Cardiac muscle cell (in vitro differentiated cells and primary cell): Measurements from ENCODE around the gene FSHR. TPM values are rescaled to one million over a fixed set of nuclear protein-coding genes. Genes with fewer than 3 reads are reported as not detected.

Experiments
- DNase-seq, 2 donors: peaks; one replicate each; pipeline versions ENCODE4 v3.0.0 to v3.0.0-alpha.2; 2010 to 2017; ENCODE audit warnings: low read depth in 1 of 2, low spot score in 1 of 2
- H3K27ac ChIP-seq: fragments of 200-600 bp; sonication (generic); 2 replicates; pipeline ENCODE4 v1.5.1; 2016
- H3K27me3 ChIP-seq: fragments of 200-600 bp; sonication (generic); 2 replicates; pipeline ENCODE4 v1.6.0; 2016; ENCODE audit warnings: control low read depth
- H3K36me3 ChIP-seq: fragments of 200-600 bp; sonication (generic); 2 replicates; pipeline ENCODE4 v1.5.1; 2016; ENCODE audit warnings: control low read depth
- H3K4me1 ChIP-seq: fragments of 200-600 bp; sonication (generic); 2 replicates; pipeline ENCODE4 v1.8.1; 2017; ENCODE audit warnings: low read depth, mild to moderate bottlenecking, mixed run types
- H3K4me3 ChIP-seq: fragments of 200-600 bp; sonication (generic); 2 replicates; pipeline ENCODE4 v1.5.1; 2016; ENCODE audit warnings: mild to moderate bottlenecking
- H3K9me3 ChIP-seq: fragments of 200-600 bp; sonication (generic); 2 replicates; pipeline ENCODE4 v1.5.1; 2017; ENCODE audit warnings: low read depth, mild to moderate bottlenecking, control low read depth
- CTCF ChIP-seq: IDR thresholded peaks from 2 replicates; pipeline ENCODE4 v1.5.1; 2012; ENCODE audit warnings: low read depth, mild to moderate bottlenecking, low read length
- polyA plus RNA-seq: library from polyadenylated mRNA; unstranded; fragments of >200 nt; fragmentation: Nextera tagmentation; extraction: Ambion mirVana; gene quantifications from 2 replicates; pipeline ENCODE4 v1.2.1, GENCODE V29; 2016
- total RNA-seq: library from RNA; depleted of rRNA; stranded (reverse); fragments of >200 nt; gene quantifications from 2 replicates; pipeline ENCODE4 v1.2.3, GENCODE V29; 2016

Gene FSHR
- total and polyA plus RNA-seq, 2 experiments from 2014 or later, result 0.95 to 2.2 TPM

DNA sequence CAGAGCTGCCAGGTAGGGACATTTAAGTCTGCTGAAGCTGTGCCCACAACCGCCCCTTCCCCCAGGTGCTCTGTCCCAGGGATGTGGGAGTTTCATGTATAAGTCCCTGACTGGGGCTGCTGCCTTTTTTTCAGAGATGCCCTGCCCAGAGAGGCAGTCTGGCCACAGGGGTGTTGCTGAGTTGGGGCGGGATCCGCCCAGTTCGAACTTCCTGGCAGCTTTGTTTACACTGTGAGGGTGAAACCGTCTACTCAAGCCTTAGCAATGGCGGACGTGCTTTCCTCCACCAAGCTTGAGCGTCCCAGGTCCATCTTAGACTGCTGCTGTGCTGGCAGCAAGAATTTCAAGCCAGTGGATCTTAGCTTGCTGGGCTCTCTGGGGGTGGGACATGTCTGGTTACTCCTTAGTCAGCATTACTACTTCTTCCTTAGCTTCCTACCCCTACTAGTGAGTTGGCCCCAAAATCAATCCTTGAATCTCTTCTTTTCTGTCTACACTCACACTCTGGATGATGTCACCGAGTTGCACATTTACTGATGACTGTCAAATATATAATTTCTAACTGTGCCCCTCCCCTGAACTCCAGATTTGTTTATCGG, 31.8 kb upstream of the FSHR start:
- Histone ChIP-seq H3K9me3 (no peaks in the 10 kb centered on the region), H3K27ac (no peak overlapping the region), H3K27me3 (no peaks in the 10 kb centered on the region), H3K36me3 (no peaks in the 10 kb centered on the region), H3K4me1 (no peaks in the 10 kb centered on the region), H3K4me3 (no peak overlapping the region)
- no peak for DNase-seq
- TF ChIP-seq CTCF, result no peak

GRCh38 chr2:49178656-49179055, 24.3 kb upstream of the FSHR start:
- Histone ChIP-seq H3K27ac (no peak overlapping the region), H3K4me3 (no peak overlapping the region), H3K36me3 (no peaks in the 10 kb centered on the region), H3K9me3 (no peaks in the 10 kb centered on the region), H3K4me1 (no peaks in the 10 kb centered on the region), H3K27me3 (no peaks in the 10 kb centered on the region)
- DNase-seq, result no peak
- no peak for TF ChIP-seq CTCF

DNA sequence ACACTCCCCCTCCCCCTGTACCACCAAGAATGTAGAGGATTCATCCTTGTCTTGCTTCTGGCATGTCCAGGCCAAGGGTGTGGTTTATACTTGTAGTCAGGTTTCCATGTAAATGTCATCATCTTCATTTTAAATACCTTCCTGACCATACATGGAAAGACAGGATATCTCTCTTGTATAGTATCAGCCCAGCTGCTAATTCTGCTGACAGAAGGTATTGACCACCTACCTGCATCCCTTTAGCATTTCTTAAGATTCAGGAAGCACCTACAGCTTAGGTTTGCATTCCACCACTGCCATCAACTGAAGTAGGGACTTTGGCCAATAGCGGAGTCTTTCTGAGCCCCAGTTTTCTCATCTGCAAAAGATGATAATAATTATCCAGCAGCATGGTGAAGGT, 22.9 kb upstream of the FSHR start:
- no peak for TF ChIP-seq CTCF

GRCh38 chr2:49175831-49176230, 21.5 kb upstream of the FSHR start:
- no peaks in the 10 kb centered on the region for H3K27me3 ChIP-seq
- no peak overlapping the region for H3K4me3 ChIP-seq
- H3K27ac ChIP-seq, result no peak overlapping the region
- TF ChIP-seq CTCF, result no peak
- no peaks in the 10 kb centered on the region for H3K36me3 ChIP-seq
- no peak for DNase-seq
- no peaks in the 10 kb centered on the region for H3K4me1 ChIP-seq
- H3K9me3 ChIP-seq, result no peaks in the 10 kb centered on the region

More for the DNA sequence above, 22.9 kb upstream of the FSHR start:
- Histone ChIP-seq H3K36me3 (no peaks in the 10 kb centered on the region), H3K27me3 (no peaks in the 10 kb centered on the region), H3K27ac (no peak overlapping the region), H3K4me1 (no peaks in the 10 kb centered on the region), H3K9me3 (no peaks in the 10 kb centered on the region), H3K4me3 (no peak overlapping the region)
- no peak for DNase-seq

DNA sequence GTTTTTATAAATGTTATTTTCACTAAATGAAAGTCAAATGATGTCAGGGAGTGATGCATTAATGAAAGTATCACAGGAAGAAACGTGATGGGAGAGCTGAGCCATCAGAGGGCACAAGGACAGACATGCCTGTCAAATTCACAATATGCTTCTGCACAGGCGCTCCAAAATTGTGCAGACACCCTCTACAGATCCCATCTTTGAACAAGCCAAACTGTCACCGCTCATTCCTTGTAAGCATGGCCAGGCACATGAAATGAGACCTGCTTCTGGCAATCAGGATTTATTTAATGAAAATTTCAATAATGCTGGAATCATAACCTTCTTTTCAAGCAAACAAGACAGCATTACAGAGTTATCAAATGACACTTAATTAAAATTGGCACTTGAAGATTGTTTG, 20.4 kb upstream of the FSHR start:
- H3K27me3 ChIP-seq, result no peaks in the 10 kb centered on the region
- no peaks in the 10 kb centered on the region for H3K9me3 ChIP-seq
- no peaks in the 10 kb centered on the region for H3K36me3 ChIP-seq
- H3K27ac ChIP-seq, result no peak overlapping the region
- no peak for TF ChIP-seq CTCF
- no peak for DNase-seq
- no peak overlapping the region for H3K4me3 ChIP-seq
- no peaks in the 10 kb centered on the region for H3K4me1 ChIP-seq
